ENCODE measurements around the gene SLC17A9.

Gene SLC17A9

DNA sequence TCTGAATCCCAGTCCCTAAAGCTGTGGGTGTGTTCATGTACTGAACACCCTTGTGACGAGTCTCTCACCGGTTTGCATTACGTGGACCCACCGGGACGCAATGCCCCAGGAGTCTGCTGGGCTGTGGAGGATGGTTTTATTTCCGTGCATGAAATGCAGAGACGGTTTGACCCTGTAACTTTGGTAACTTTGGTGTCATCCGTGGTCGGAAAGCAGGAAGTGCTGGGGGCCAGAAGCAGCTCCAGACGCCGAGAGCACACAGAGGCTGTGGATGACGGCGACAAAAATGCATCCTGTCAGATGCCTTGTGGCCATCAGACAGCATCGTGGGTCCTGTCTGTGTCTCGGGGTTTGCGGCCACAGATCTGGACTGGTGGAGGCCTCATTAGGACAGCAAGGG is 47.1 kb downstream of the SLC17A9 start:
- in situ Hi-C loops (cut with HindIII; ENCODE audit: low pct_ligation_motif_present, low sequenced_read_pairs), result no loop called here
- Histone ChIP-seq H3K36me3 (replicated peaks) (no peaks in the 10 kb centered on the region), H3K27me3 (replicated peaks) (peaks cover 76% of the 10 kb centered on the region), H3K27ac (no peak overlapping the region), H3K4me3 (ENCODE audit: low read depth, low read length) (no peak overlapping the region)
- DNase-seq, result no peak
- TF ChIP-seq, protein P1, sequence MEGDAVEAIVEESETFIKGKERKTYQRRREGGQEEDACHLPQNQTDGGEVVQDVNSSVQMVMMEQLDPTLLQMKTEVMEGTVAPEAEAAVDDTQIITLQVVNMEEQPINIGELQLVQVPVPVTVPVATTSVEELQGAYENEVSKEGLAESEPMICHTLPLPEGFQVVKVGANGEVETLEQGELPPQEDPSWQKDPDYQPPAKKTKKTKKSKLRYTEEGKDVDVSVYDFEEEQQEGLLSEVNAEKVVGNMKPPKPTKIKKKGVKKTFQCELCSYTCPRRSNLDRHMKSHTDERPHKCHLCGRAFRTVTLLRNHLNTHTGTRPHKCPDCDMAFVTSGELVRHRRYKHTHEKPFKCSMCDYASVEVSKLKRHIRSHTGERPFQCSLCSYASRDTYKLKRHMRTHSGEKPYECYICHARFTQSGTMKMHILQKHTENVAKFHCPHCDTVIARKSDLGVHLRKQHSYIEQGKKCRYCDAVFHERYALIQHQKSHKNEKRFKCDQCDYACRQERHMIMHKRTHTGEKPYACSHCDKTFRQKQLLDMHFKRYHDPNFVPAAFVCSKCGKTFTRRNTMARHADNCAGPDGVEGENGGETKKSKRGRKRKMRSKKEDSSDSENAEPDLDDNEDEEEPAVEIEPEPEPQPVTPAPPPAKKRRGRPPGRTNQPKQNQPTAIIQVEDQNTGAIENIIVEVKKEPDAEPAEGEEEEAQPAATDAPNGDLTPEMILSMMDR (IDR thresholded peaks at IDR 0.05; ENCODE audit: low read depth, low read length, missing control alignments), result no peak

DNA sequence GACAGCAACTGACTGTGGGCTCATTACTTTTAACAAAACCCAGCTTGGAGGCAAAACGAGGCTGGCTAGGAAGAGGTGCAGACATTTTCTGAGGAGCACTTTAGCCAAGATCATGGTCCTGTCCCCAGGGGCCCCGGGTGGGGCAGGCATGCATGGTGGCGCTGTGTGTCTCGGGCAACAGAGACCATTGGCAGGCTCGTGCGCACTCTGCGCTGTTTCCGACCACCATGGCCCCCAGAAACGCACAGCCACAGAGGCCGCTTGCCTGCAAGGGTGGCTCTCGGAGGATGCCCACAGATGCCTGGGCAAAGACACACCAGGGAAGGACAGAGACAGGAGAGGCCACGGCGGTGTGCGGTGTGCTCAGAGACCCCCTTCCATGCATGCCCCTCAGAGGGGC is 47.5 kb downstream of the SLC17A9 start:
- H3K4me3 ChIP-seq (ENCODE audit: low read depth, low read length), result no peak overlapping the region
- peaks cover 78% of the 10 kb centered on the region for H3K27me3 ChIP-seq (replicated peaks)
- H3K36me3 ChIP-seq (replicated peaks), result no peaks in the 10 kb centered on the region
- in situ Hi-C loops (cut with HindIII; ENCODE audit: low pct_ligation_motif_present, low sequenced_read_pairs), result no loop called here
- DNase-seq, result no peak
- TF ChIP-seq, protein P1 (IDR thresholded peaks at IDR 0.05; ENCODE audit: low read depth, low read length, missing control alignments), result no peak
- no peak overlapping the region for H3K27ac ChIP-seq

DNA sequence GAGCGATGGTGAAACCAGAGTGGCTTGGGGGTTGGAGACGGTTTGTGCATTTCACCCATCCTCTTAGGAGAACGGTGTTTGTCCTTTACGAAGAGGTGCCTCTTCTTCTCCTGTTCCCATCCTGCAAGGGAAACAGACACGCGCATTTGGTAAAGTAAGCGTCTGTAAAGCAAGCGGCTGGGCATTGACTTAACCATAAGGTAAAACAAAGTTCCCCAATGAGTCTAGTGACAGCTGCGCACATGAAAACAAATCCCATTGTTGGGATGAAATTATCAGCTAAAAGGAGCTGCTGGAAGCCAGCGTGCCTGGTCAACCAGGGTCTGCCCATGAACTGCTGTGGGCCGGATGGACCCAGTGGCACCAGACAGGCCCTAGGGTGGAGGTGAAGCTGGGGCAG is 48.4 kb downstream of the SLC17A9 start:
- H3K27me3 ChIP-seq (replicated peaks), result peaks cover 81% of the 10 kb centered on the region
- H3K4me3 ChIP-seq (ENCODE audit: low read depth, low read length), result no peak overlapping the region
- DNase-seq, result no peak
- TF ChIP-seq, protein P1 (IDR thresholded peaks at IDR 0.05; ENCODE audit: low read depth, low read length, missing control alignments), result no peak
- no peak overlapping the region for H3K27ac ChIP-seq
- no peaks in the 10 kb centered on the region for H3K36me3 ChIP-seq (replicated peaks)
- in situ Hi-C loops (cut with HindIII; ENCODE audit: low pct_ligation_motif_present, low sequenced_read_pairs), result no loop called here

DNA sequence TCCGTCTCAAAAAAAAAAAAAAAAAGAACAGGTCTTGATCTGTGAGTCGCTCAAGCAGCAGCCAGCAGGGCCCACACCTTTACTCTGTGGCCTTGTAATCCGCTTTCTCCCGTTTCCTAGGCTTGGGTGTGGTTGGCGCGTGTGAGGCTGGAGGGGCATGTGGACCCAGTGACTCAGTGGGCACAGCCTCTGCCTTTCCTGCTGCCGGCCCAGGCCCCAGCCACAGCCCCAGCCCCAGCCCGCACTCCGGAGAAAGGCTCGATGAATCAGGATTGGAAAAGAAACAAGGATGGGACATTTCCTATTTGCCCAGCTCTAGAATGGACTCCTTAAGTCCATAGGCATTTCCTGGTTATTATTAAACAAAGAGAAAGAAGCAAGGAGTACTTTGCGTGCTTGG is 50.0 kb downstream of the SLC17A9 start:
- in situ Hi-C loops (cut with HindIII; ENCODE audit: low pct_ligation_motif_present, low sequenced_read_pairs), result no loop called here
- H3K4me3 ChIP-seq (ENCODE audit: low read depth, low read length), result no peak overlapping the region
- H3K27ac ChIP-seq, result no peak overlapping the region
- H3K36me3 ChIP-seq (replicated peaks), result no peaks in the 10 kb centered on the region
- peaks cover 81% of the 10 kb centered on the region for H3K27me3 ChIP-seq (replicated peaks)
- TF ChIP-seq, protein P1 (IDR thresholded peaks at IDR 0.05; ENCODE audit: low read depth, low read length, missing control alignments), result no peak
- no peak for DNase-seq

DNA sequence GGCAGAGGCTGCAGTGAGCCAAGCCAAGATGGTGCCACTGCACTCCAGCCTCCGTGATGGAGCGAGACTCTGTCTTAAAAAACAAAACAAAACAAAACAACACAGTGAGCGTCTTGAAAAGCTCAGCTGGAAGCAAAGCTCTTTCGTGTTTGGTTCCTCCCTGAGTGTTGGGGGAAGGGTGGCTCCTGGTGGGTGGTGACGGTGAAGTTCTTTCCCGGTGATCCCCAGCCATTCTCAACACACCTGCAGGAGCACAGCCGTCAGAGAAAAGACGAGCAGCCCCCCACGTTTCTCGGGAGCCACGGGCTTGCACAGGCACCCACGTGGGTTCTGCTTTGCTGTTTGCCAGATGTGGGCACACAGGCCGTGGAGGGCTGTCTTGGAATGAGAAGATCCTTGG is 51.0 kb downstream of the SLC17A9 start:
- Histone ChIP-seq H3K27ac (no peak overlapping the region), H3K36me3 (replicated peaks) (no peaks in the 10 kb centered on the region), H3K4me3 (ENCODE audit: low read depth, low read length) (no peak overlapping the region), H3K27me3 (replicated peaks) (peaks cover 84% of the 10 kb centered on the region)
- TF ChIP-seq, protein P1 (IDR thresholded peaks at IDR 0.05; ENCODE audit: low read depth, low read length, missing control alignments), result no peak
- in situ Hi-C loops (cut with HindIII; ENCODE audit: low pct_ligation_motif_present, low sequenced_read_pairs), result no loop called here
- DNase-seq, result no peak

DNA sequence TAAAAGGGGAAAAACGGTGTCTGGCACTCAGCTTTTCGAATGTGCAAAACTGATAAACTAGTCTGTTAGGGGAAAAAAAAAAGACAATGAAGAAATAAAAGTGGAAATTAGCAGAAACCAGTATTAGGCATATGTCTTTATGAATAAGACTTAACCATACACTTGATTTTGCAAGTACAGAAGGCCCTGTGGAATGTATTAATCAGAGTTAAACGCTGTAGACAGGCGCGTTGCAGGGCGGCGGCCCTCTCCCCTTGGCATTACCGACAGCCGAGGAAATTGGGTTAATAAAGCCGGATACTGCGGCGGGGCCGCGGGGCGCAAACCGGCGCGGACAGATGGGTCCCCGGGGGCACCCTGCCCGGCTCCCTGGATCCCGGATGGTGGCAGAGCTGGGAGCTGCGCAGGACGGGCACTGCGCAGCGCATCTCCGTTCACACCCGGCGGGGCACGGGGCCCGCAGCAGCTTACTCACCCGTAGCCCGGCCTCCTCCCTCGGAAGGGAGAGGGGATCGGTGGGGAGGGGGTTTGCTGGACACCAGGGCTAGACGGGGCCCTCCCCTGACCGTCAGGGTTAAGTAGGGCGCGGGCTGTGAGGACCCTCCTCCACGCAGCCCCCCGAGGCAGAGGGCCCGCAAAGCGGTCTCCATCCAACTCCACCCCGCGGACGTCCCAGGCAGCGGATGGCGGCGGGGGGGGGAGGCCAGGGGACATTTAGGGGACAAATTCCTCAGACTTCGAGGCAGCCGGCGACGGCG is 52.3 kb downstream of the SLC17A9 start:
- in situ Hi-C loops (cut with HindIII; ENCODE audit: low pct_ligation_motif_present, low sequenced_read_pairs), result no loop called here
- H3K4me3 ChIP-seq (ENCODE audit: low read depth, low read length), result no peak overlapping the region
- no peak for DNase-seq
- TF ChIP-seq, protein P1 (IDR thresholded peaks at IDR 0.05; ENCODE audit: low read depth, low read length, missing control alignments), result no peak
- H3K36me3 ChIP-seq (replicated peaks), result no peaks in the 10 kb centered on the region
- peaks cover 90% of the 10 kb centered on the region for H3K27me3 ChIP-seq (replicated peaks)
- H3K27ac ChIP-seq, result no peak overlapping the region
